UCSD-AML1 (cell line): Measurements from ENCODE around the gene MEPE.
A peak's percentile ranks its signal among the peaks of the same experiment; 100 is the strongest.

Experiments used
- DNase-seq: peaks from one replicate; lab custom pipeline; 2025; ENCODE audit not compliant: unreplicated experiment; lab: John Stamatoyannopoulos, UW

Gene MEPE

GRCh38 chr4:87839592-87839946 lies 6.8 kb downstream of the MEPE start:
- no peak for DNase-seq

- DNase-seq: no peak
These were observed 7.4 kb downstream of the MEPE start for GRCh38 chr4:87840149-87840548.

- no peak for DNase-seq
These were observed 11.2 kb downstream of the MEPE start for GRCh38 chr4:87843936-87844335.

- no peak for DNase-seq
These were observed 11.7 kb downstream of the MEPE start for GRCh38 chr4:87844452-87844851.

- no peak for DNase-seq
These were observed 13.5 kb downstream of the MEPE start for GRCh38 chr4:87846226-87846625.

- DNase-seq: peak; percentile 19
These were observed 16.0 kb downstream of the MEPE start for GRCh38 chr4:87848622-87849351.

GRCh38 chr4:87849612-87850011 lies 16.8 kb downstream of the MEPE start:
- no peak for DNase-seq

GRCh38 chr4:87851332-87851731 lies 18.6 kb downstream of the MEPE start:
- no peak for DNase-seq

GRCh38 chr4:87851953-87852352 lies 19.2 kb downstream of the MEPE start:
- DNase-seq: no peak

- no peak for DNase-seq
These were observed 20.3 kb downstream of the MEPE start for GRCh38 chr4:87853108-87853507.

- no peak for DNase-seq
These were observed 21.1 kb downstream of the MEPE start for GRCh38 chr4:87853891-87854290.

- peak; percentile 60 for DNase-seq
These were observed 22.8 kb downstream of the MEPE start for GRCh38 chr4:87855559-87855958.

- DNase-seq: no peak
These were observed 24.0 kb downstream of the MEPE start for GRCh38 chr4:87856816-87857215.

- DNase-seq: no peak
These were observed 25.0 kb downstream of the MEPE start for GRCh38 chr4:87857789-87858188.

GRCh38 chr4:87862236-87862635 lies 29.5 kb downstream of the MEPE start:
- no peak for DNase-seq

GRCh38 chr4:87863486-87863885 lies 30.7 kb downstream of the MEPE start:
- no peak for DNase-seq

GRCh38 chr4:87864321-87864720 lies 31.6 kb downstream of the MEPE start:
- no peak for DNase-seq

GRCh38 chr4:87865288-87865687 lies 32.5 kb downstream of the MEPE start:
- DNase-seq: no peak

- DNase-seq: no peak
These were observed 33.3 kb downstream of the MEPE start for GRCh38 chr4:87865960-87866598.

GRCh38 chr4:87868522-87868921 lies 35.8 kb downstream of the MEPE start:
- no peak for DNase-seq

GRCh38 chr4:87872028-87872427 lies 39.3 kb downstream of the MEPE start:
- DNase-seq: no peak

GRCh38 chr4:87875191-87875590 lies 42.4 kb downstream of the MEPE start:
- no peak for DNase-seq

GRCh38 chr4:87880106-87880505 lies 47.3 kb downstream of the MEPE start:
- DNase-seq: peak; percentile 23
